IMR-90 (cell line): ENCODE results near the gene CDH13. TPM values are rescaled to one million over a fixed set of nuclear protein-coding genes. Genes with fewer than 3 reads are reported as not detected.
A peak's percentile ranks its signal among the peaks of the same experiment; 100 is the strongest.

Source experiments
- ATAC-seq: fragments of 200-7000 bp; cut with Tn5 transposase; 2 replicates; pipeline ENCODE4 v1.9.1; 2020; ENCODE audit warnings: low read depth, mild to moderate bottlenecking, moderate library complexity
- BruUV-seq: library from RNA; stranded (reverse); fragments of 400-500 nt; replicated peaks from 2 replicates; lab custom pipeline; 2021; lab: Mats Ljungman, UMichigan
- CTCF ChIA-PET: fragments of 300-600 bp; formaldehyde crosslinking; extraction: SDS; loops from one replicate; lab custom pipeline; 2021; ENCODE audit warnings: antibody characterized with exemption; lab: Yijun Ruan, JAX
- POLR2A ChIA-PET: fragments of 300-600 bp; sonication (Branson Sonifier 250); formaldehyde crosslinking; loops from one replicate; lab custom pipeline; 2022; ENCODE audit warnings: antibody characterized with exemption; ENCODE audit not compliant: unreplicated experiment; lab: Charles Lee
- DNase-seq: peaks from one replicate; pipeline ENCODE4 v3.0.0; 2013
- H2AFZ ChIP-seq: replicated peaks from 2 replicates; pipeline ENCODE3; 2013; ENCODE audit warnings: low read length, mild to moderate bottlenecking; ENCODE audit not compliant: poor library complexity
- H2AK5ac ChIP-seq: 2 replicates; pipeline ENCODE4 v1.6.1; 2013; ENCODE audit warnings: low read depth, low read length, inconsistent platforms
- H2AK9ac ChIP-seq: replicated peaks from 2 replicates; pipeline ENCODE3; 2013; ENCODE audit warnings: mild to moderate bottlenecking, low read depth, low read length, moderate library complexity; ENCODE audit not compliant: poor library complexity
- H2BK120ac ChIP-seq: 2 replicates; pipeline ENCODE4 v1.6.1; 2013; ENCODE audit warnings: low read depth, low read length, inconsistent platforms
- H2BK15ac ChIP-seq: 3 replicates; pipeline ENCODE4 v1.6.1; 2013; ENCODE audit warnings: low read depth, low read length, inconsistent platforms
- H2BK20ac ChIP-seq: 2 replicates; pipeline ENCODE4 v1.6.1; 2013; ENCODE audit warnings: low read depth, mild to moderate bottlenecking, inconsistent platforms, low read length, moderate library complexity
- H2BK5ac ChIP-seq: 2 replicates; pipeline ENCODE4 v1.6.1; 2013; ENCODE audit warnings: mild to moderate bottlenecking, low read depth, low read length, inconsistent platforms; ENCODE audit not compliant: poor library complexity, severe bottlenecking
- H3K14ac ChIP-seq: replicated peaks from 2 replicates; pipeline ENCODE4 v1.6.1; 2013; ENCODE audit warnings: low read depth, low read length, inconsistent platforms
- H3K18ac ChIP-seq: 2 replicates; pipeline ENCODE4 v1.6.1; 2013; ENCODE audit warnings: low read depth, low read length, control low read depth
- H3K23ac ChIP-seq: 2 replicates; pipeline ENCODE4 v1.6.1; 2013; ENCODE audit warnings: low read depth, low read length, inconsistent platforms
- H3K27ac ChIP-seq: 2 replicates; pipeline ENCODE4 v1.5.1; 2013; ENCODE audit warnings: mild to moderate bottlenecking, control low read depth, low read length; ENCODE audit not compliant: insufficient read depth
- H3K27me3 ChIP-seq: 2 replicates; pipeline ENCODE4 v1.6.1; 2013; ENCODE audit warnings: low read length; ENCODE audit not compliant: control insufficient read depth, insufficient read depth
- H3K36me3 ChIP-seq: 2 replicates; pipeline ENCODE4 v1.6.1; 2013; ENCODE audit warnings: low read length, mixed read lengths; ENCODE audit not compliant: control insufficient read depth, insufficient read depth
- H3K4ac ChIP-seq: 2 replicates; pipeline ENCODE4 v1.6.1; 2013; ENCODE audit warnings: low read depth, low read length, inconsistent platforms
- H3K4me1 ChIP-seq: 2 replicates; pipeline ENCODE4 v1.6.1; 2013; ENCODE audit warnings: low read length, mixed read lengths; ENCODE audit not compliant: control insufficient read depth, insufficient read depth
- H3K4me2 ChIP-seq: 2 replicates; pipeline ENCODE4 v1.6.1; 2013; ENCODE audit warnings: low read depth, mild to moderate bottlenecking, control low read depth, low read length, moderate library complexity
- H3K4me3 ChIP-seq: 2 replicates; pipeline ENCODE4 v1.5.1; 2013; ENCODE audit warnings: low read depth, mild to moderate bottlenecking, control low read depth, low read length, moderate library complexity; ENCODE audit not compliant: insufficient read depth
- H3K56ac ChIP-seq: 2 replicates; pipeline ENCODE4 v1.6.1; 2013; ENCODE audit warnings: low read length, inconsistent platforms; ENCODE audit not compliant: insufficient read depth; ENCODE audit errors: extremely low read depth
- H3K79me1 ChIP-seq, 2 experiments: 2 replicates each; pipeline ENCODE4 v1.6.1; 2013; ENCODE audit warnings: low read length in 2 of 2, inconsistent platforms in 1 of 2, low read depth in 1 of 2
- H3K9ac ChIP-seq: 2 replicates; pipeline ENCODE4 v1.6.1; 2013; ENCODE audit warnings: low read depth, low read length, control low read depth
- H3K9me1 ChIP-seq: 2 replicates; pipeline ENCODE4 v1.6.1; 2013; ENCODE audit warnings: low read length, inconsistent platforms; ENCODE audit not compliant: insufficient read depth
- H3K9me3 ChIP-seq: 2 replicates; pipeline ENCODE4 v1.6.1; 2013; ENCODE audit warnings: low read length; ENCODE audit not compliant: control insufficient read depth, insufficient read depth
- H4K20me1 ChIP-seq: 2 replicates; pipeline ENCODE4 v1.6.1; 2013; ENCODE audit warnings: low read length, inconsistent platforms; ENCODE audit not compliant: insufficient read depth
- H4K5ac ChIP-seq: 2 replicates; pipeline ENCODE4 v1.6.1; 2013; ENCODE audit warnings: mild to moderate bottlenecking, low read depth, low read length, control low read depth
- H4K8ac ChIP-seq, 2 experiments: 2 replicates each; pipeline ENCODE4 v1.6.1; 2013; ENCODE audit warnings: low read depth in 2 of 2, low read length in 2 of 2, control low read depth in 1 of 2, inconsistent platforms in 1 of 2
- H4K91ac ChIP-seq: 2 replicates; pipeline ENCODE4 v1.6.1; 2013; ENCODE audit warnings: low read depth, low read length, inconsistent platforms; ENCODE audit not compliant: insufficient read depth
- BHLHE40 ChIP-seq: fragments of 150-350 bp; IDR thresholded peaks from 2 replicates; pipeline ENCODE4 v1.6.1; 2016; ENCODE audit warnings: mild to moderate bottlenecking, low read depth, low read length
- MAFK ChIP-seq: IDR thresholded peaks from 2 replicates; pipeline ENCODE4 v1.6.1; 2012; ENCODE audit warnings: low read depth, low read length, improper control_type of control experiment
- POLR2A ChIP-seq: IDR thresholded peaks from 2 replicates; pipeline ENCODE4 v1.6.1; 2012; ENCODE audit warnings: mild to moderate bottlenecking, low read depth, low read length
- SMC3 ChIP-seq: fragments of 150-350 bp; IDR thresholded peaks from 2 replicates; pipeline ENCODE4 v1.6.1; 2016; ENCODE audit warnings: low read depth, mild to moderate bottlenecking, antibody characterized with exemption, low read length, moderate library complexity
- WGBS, 2 experiments: methylation state at CpG; one replicate each; pipeline versions ENCODE4 v1.1.5 to v1.1.7; 2013; ENCODE audit warnings: missing lambda C conversion rate in 2 of 2; ENCODE audit not compliant: insufficient read length in 1 of 2; ENCODE audit errors: extremely low coverage in 2 of 2; 5-methylcytosine and 5-hydroxymethylcytosine counted together
- dilution Hi-C: fragments of 300-500 bp; cut with HindIII; formaldehyde crosslinking; loops from one replicate; pipeline ENCODE4 v1.14.3; 2018; ENCODE audit warnings: low sequenced_read_pairs; ENCODE audit not compliant: unreplicated experiment
- in situ Hi-C: fragments of 300-500 bp; cut with MboI; formaldehyde crosslinking; loops from 3 replicates; pipeline ENCODE4 v1.14.3; 2019; ENCODE audit warnings: low sequenced_read_pairs, inconsistent platforms, mixed read lengths
- intact Hi-C: fragments of 100-400 bp; cut with micrococcal nuclease; formaldehyde crosslinking; loops from 2 replicates; pipeline ENCODE4 v1.10.0; 2022
- polyA plus RNA-seq, 3 experiments: library from polyadenylated mRNA; depleted of rRNA; stranded (reverse); fragments of >200 nt; gene quantifications; 2 replicates each; pipeline ENCODE4 v1.2.3, GENCODE V29; 2012; ENCODE audit warnings: low replicate concordance in 1 of 3
- total RNA-seq: library from RNA; depleted of rRNA; stranded (reverse); fragments of >200 nt; gene quantifications from 2 replicates; pipeline ENCODE4 v1.2.3, GENCODE V29; 2012

Gene CDH13
- total and polyA plus RNA-seq, 2 of the 4 experiments (the other 2 are of a cell fraction) = 61.6 to 74.7 TPM

- Histone ChIP-seq H3K79me1 (no peaks in the 10 kb centered on the region), H2BK20ac (no peak overlapping the region), H3K14ac (0 out of 2 replicates have a peak overlapping the region, but pooled peaks have one; percentile 30), H3K18ac (no peak overlapping the region), H3K4me3 (no peak overlapping the region), H4K8ac (no peak overlapping the region), H4K91ac (no peak overlapping the region), H3K36me3 (no peaks in the 10 kb centered on the region), H3K9ac (no peak overlapping the region), H2BK5ac (no peak overlapping the region), H3K4me2 (no peak overlapping the region), H2BK120ac (no peak overlapping the region), H3K4me1 (0 out of 2 replicates have a peak, but pooled peaks cover 3% of the 10 kb centered on the region), H3K56ac (no peak overlapping the region), H4K5ac (no peak overlapping the region), H2BK15ac (no peak overlapping the region), H2AK9ac (no peak overlapping the region), H3K9me3 (no peaks in the 10 kb centered on the region), H3K9me1 (0 out of 2 replicates have a peak, but pooled peaks cover 3% of the 10 kb centered on the region), H3K27ac (no peak overlapping the region), H3K23ac (no peak overlapping the region), H4K20me1 (no peaks in the 10 kb centered on the region; the same call in 1 of the 2 replicates), H3K4ac (no peak overlapping the region), H2AK5ac (no peak overlapping the region), H2AFZ (no peak overlapping the region), H3K27me3 (no peaks in the 10 kb centered on the region)
- DNase-seq = no peak
- ChIA-PET POLR2A (no interaction called here), CTCF (no interaction called here)
- no peak for TF ChIP-seq POLR2A
- no peak for TF ChIP-seq SMC3
- TF ChIP-seq BHLHE40 = no peak
- no peak for TF ChIP-seq MAFK
- in situ Hi-C loops = no loop called here
- no peak for ATAC-seq
- dilution Hi-C loops = no loop called here
- WGBS, 2 experiments = no CpG with 5 or more reads among the region's 4 CpGs
- no TSS peak for BruUV-seq
- intact Hi-C loops = no loop called here
These were observed 766.0 kb downstream of the CDH13 start for GRCh38 chr16:83392743-83393142.
